Measurements from ENCODE around the gene RBM23. TPM values are rescaled to one million over a fixed set of nuclear protein-coding genes. Genes with fewer than 3 reads are reported as not detected.
"Not testable (repeated sequence)": the region's sequence is repeated elsewhere in the genome, so short reads cannot be mapped to it uniquely, and the experiment has no call there.

The RBM23 gene
- total RNA-seq, 4 donors from 2014 or later: 49.7 to 2,239 (median 990) TPM

GRCh38 chr14:22952418-22952817 is 33.5 kb upstream of the RBM23 start:
- Histone ChIP-seq H3K36me3 (no peaks in the 10 kb centered on the region), H3K27ac (no peak overlapping the region), H3K4me1 (peaks cover 0 to 4% of the 10 kb centered on the region in 2 donors), H3K27me3 (no peaks in the 10 kb centered on the region), H3K4me3 (no peak overlapping the region), H3K9me3 (no peaks in the 10 kb centered on the region)
- DNase-seq: no peak
- intact Hi-C loops (cut with DNase I; ENCODE audit: low total_unique reads): no loop called here
- TF ChIP-seq POLR2A (IDR thresholded peaks at IDR 0.05) (no peak), CTCF (IDR thresholded peaks at IDR 0.05) (no peak)

- intact Hi-C loops (cut with DNase I; ENCODE audit: low total_unique reads); DNase-seq; H3K36me3 ChIP-seq: not testable (repeated sequence)
Measured at GRCh38 chr14:22951795-22952194, 32.8 kb upstream of the RBM23 start.

GRCh38 chr14:22945642-22946041 is 26.7 kb upstream of the RBM23 start:
- no peak for DNase-seq
- Histone ChIP-seq H3K36me3 (no peaks in the 10 kb centered on the region), H3K9me3 (no peaks in the 10 kb centered on the region), H3K4me3 (no peak overlapping the region), H3K4me1 (no peaks in the 10 kb centered on the region), H3K27me3 (no peaks in the 10 kb centered on the region), H3K27ac (no peak overlapping the region)
- TF ChIP-seq CTCF (IDR thresholded peaks at IDR 0.05): no peak
- TF ChIP-seq POLR2A (IDR thresholded peaks at IDR 0.05): no peak
- intact Hi-C loops (cut with DNase I; ENCODE audit: low total_unique reads): no loop called here

More at GRCh38 chr14:22951795-22952194, 32.8 kb upstream of the RBM23 start:
- not testable (repeated sequence) for H3K9me3 ChIP-seq, H3K27me3 ChIP-seq, H3K4me3 ChIP-seq, H3K27ac ChIP-seq, H3K4me1 ChIP-seq

GRCh38 chr14:22939684-22940083 is 20.7 kb upstream of the RBM23 start:
- Histone ChIP-seq H3K4me3 (no peak overlapping the region), H3K36me3 (no peaks in the 10 kb centered on the region), H3K27me3 (no peaks in the 10 kb centered on the region), H3K9me3 (no peaks in the 10 kb centered on the region), H3K4me1 (no peaks in the 10 kb centered on the region), H3K27ac (no peak overlapping the region)
- DNase-seq: no peak
- TF ChIP-seq CTCF (IDR thresholded peaks at IDR 0.05) (no peak), POLR2A (IDR thresholded peaks at IDR 0.05) (no peak)
- intact Hi-C loops (cut with DNase I; ENCODE audit: low total_unique reads): no loop called here

- no peak overlapping the region for H3K27ac ChIP-seq
- no peak overlapping the region for H3K4me3 ChIP-seq
- no peaks in the 10 kb centered on the region for H3K27me3 ChIP-seq
- H3K4me1 ChIP-seq: no peaks in the 10 kb centered on the region
- intact Hi-C loops (cut with DNase I; ENCODE audit: low total_unique reads): no loop called here
- H3K36me3 ChIP-seq: no peaks in the 10 kb centered on the region
- TF ChIP-seq POLR2A (IDR thresholded peaks at IDR 0.05): no peak
- no peak for TF ChIP-seq CTCF (IDR thresholded peaks at IDR 0.05)
- H3K9me3 ChIP-seq: no peaks in the 10 kb centered on the region
- no peak for DNase-seq
Measured at GRCh38 chr14:22935156-22935555, 16.2 kb upstream of the RBM23 start.

GRCh38 chr14:22932146-22932545 is 13.2 kb upstream of the RBM23 start:
- H3K36me3 ChIP-seq: no peaks in the 10 kb centered on the region
- H3K4me3 ChIP-seq: no peak overlapping the region
- peaks cover 0 to 10% of the 10 kb centered on the region in 2 donors for H3K4me1 ChIP-seq
- no peak for DNase-seq
- intact Hi-C loops (cut with DNase I; ENCODE audit: low total_unique reads): no loop called here
- no peaks in the 10 kb centered on the region for H3K27me3 ChIP-seq
- no peak overlapping the region for H3K27ac ChIP-seq
- no peaks in the 10 kb centered on the region for H3K9me3 ChIP-seq
- TF ChIP-seq POLR2A (IDR thresholded peaks at IDR 0.05) (no peak), CTCF (IDR thresholded peaks at IDR 0.05) (no peak)

All from uterus (tissue), 4 donors.